ENCODE results near the gene ARFGAP1.

- TF ChIP-seq POLR2AphosphoS5 (IDR thresholded peaks at IDR 0.05; ENCODE audit: borderline replicate concordance, low read depth, low read length), result no peak
- TF ChIP-seq EZH2 (IDR thresholded peaks at IDR 0.05), result no peak
- TF ChIP-seq FOXP2 (optimal IDR thresholded peaks at IDR 0.05; ENCODE audit: control extremely low read depth, extremely low read length, insufficient read depth), result no peak
These were observed 19.7 kb downstream of the ARFGAP1 start for GRCh38 chr20:63292292-63292701.
